ENCODE results near the gene NKIRAS2.

DNA sequence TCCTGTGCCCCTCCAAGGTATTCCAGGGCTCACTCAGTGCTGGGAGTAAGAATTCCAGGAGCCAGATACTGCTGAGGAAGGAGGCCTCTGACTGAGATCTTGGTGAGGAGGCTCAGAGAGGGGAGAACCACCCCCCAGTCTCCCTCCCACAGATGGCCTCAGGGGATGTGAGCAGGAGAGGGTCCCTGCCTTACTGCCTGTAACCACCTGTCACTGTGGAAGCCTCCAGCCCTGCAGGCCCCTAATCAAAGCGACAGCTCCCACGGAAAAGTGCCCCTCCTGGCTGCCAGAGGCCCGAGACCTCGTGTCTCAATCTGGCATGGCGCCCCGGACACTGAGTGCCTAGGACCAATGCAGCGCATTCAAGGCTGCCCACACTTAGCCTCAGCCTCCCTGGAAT is 38.2 kb downstream of the NKIRAS2 start:
- TF ChIP-seq POLR2A (IDR thresholded peaks at IDR 0.05; ENCODE audit: low read depth, low read length) (no peak), POLR2AphosphoS5 (IDR thresholded peaks at IDR 0.05; ENCODE audit: low read depth, low read length) (no peak), TAF1 (IDR thresholded peaks at IDR 0.05; ENCODE audit: borderline replicate concordance, low read depth, low read length) (no peak)

Measured in GM12892 (cell line).